Peyer's patch (tissue), 4 donors: Measurements from ENCODE around the gene PDLIM1.

ENCODE experiments used
- POLR2A ChIP-seq, 2 donors: fragments of 450-650 bp; IDR thresholded peaks; one replicate each; pipeline ENCODE4 v1.5.1; 2017; ENCODE audit warnings: antibody characterized with exemption in 2 of 2, mild to moderate bottlenecking in 2 of 2, moderate library complexity in 2 of 2
- TF ChIP-seq, protein P1 (sequence below), 6 experiments: fragments of 450-650 bp in 4 of 6; fragments of 200-600 bp in 2 of 6; sonication (generic) in 1 of 6; IDR thresholded peaks; one replicate each; pipeline ENCODE4 v1.5.1; 2017 to 2019; ENCODE audit warnings: antibody characterized with exemption in 6 of 6, mild to moderate bottlenecking in 3 of 6, moderate library complexity in 1 of 6

DNA sequence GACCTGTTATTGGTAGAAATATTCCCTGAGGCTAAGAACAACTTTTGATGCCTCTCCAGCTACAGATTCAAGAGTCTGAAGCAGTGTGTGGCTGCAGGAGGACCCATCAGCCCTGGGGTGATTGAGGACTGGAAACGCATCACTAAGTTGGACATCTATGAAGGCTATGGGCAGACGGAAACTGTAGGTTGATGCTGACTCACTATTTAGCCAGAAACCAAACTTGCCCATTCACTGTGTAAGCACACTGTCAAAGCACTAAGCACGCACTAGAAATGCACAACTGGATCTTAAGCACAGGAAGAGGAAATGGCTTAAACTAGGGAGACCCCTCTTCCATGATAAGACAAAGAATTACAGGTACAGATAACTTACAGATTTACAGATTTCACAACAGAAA is 76.0 kb downstream of the PDLIM1 start:
- TF ChIP-seq, protein P1, sequence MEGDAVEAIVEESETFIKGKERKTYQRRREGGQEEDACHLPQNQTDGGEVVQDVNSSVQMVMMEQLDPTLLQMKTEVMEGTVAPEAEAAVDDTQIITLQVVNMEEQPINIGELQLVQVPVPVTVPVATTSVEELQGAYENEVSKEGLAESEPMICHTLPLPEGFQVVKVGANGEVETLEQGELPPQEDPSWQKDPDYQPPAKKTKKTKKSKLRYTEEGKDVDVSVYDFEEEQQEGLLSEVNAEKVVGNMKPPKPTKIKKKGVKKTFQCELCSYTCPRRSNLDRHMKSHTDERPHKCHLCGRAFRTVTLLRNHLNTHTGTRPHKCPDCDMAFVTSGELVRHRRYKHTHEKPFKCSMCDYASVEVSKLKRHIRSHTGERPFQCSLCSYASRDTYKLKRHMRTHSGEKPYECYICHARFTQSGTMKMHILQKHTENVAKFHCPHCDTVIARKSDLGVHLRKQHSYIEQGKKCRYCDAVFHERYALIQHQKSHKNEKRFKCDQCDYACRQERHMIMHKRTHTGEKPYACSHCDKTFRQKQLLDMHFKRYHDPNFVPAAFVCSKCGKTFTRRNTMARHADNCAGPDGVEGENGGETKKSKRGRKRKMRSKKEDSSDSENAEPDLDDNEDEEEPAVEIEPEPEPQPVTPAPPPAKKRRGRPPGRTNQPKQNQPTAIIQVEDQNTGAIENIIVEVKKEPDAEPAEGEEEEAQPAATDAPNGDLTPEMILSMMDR (IDR thresholded peaks at IDR 0.05) = no peak
- TF ChIP-seq POLR2A (IDR thresholded peaks at IDR 0.05) = no peak
